ENCODE measurements around the gene MAMLD1. TPM values are rescaled to one million over a fixed set of nuclear protein-coding genes. Genes with fewer than 3 reads are reported as not detected.

MAMLD1 gene
- total and polyA plus RNA-seq, 12 donors, result 1.2 to 4.2 (median 2.3) TPM

DNA sequence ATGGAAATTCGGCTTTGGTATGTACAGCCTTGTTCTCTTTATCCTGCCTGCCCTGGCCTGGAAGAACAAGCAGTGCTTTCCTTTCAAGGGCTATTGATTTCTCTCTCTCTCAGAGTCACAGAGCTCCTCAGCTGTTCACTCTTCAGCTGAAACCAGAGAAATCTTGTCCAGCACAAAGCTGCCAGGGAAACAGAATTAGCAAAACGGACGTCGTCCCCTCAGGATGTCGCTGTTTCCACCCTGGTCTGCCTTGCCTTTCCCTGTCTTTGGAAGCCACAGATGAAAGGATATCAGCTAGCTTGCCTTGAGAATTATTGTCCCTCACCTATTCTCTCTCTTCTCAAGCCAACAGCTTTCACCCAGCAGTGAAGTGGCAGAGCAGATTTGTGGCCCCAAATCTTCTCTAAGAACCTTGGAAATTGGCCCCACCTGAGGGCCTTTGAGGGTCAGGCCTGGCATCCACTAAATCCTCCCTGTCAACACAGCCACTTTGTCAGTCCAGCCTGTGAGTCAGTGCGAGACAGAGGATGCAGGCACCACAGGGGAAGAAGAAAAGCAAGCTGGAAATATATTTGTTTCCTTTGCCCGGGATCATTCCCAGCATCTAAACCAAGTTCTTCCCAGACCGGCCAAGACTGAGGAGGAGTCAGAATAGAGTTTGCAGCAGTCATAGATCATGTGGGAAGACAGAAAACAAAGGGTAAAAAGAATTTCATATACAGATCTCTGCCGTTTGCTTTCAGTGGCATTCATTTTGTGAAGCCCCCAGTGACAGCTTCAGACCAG lies 141.5 kb downstream of the MAMLD1 start:
- Histone ChIP-seq H3K4me3 (no peak overlapping the region), H3K27ac (peak overlapping the region in 5 of 10 donors; percentile 14 to 85 (median 28)), H3K4me1 (peaks cover 0 to 51% (median 11%) of the 10 kb centered on the region in 9 donors), H3K27me3 (peaks cover 0 to 3% (median 0%) of the 10 kb centered on the region in 7 donors), H3K36me3 (no peaks in the 10 kb centered on the region), H3K9me3 (no peaks in the 10 kb centered on the region)
- DNase-seq (no peak), ATAC-seq (no peak)
- intact Hi-C loops (cut with DNase I), result loop anchor here in 1 of 10 donors (5.0 to 10.0 kb wide), 2 partner anchors 43 to 70 kb away; no protein-coding TSS in a partner anchor
- WGBS, 2 donors, result 58 to 70% methylated on average over 9 of the region's 9 CpGs
- TF ChIP-seq, protein P1, sequence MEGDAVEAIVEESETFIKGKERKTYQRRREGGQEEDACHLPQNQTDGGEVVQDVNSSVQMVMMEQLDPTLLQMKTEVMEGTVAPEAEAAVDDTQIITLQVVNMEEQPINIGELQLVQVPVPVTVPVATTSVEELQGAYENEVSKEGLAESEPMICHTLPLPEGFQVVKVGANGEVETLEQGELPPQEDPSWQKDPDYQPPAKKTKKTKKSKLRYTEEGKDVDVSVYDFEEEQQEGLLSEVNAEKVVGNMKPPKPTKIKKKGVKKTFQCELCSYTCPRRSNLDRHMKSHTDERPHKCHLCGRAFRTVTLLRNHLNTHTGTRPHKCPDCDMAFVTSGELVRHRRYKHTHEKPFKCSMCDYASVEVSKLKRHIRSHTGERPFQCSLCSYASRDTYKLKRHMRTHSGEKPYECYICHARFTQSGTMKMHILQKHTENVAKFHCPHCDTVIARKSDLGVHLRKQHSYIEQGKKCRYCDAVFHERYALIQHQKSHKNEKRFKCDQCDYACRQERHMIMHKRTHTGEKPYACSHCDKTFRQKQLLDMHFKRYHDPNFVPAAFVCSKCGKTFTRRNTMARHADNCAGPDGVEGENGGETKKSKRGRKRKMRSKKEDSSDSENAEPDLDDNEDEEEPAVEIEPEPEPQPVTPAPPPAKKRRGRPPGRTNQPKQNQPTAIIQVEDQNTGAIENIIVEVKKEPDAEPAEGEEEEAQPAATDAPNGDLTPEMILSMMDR (IDR thresholded peaks at IDR 0.05), result peak in 2 of 9 donors; percentile 9 to 33

DNA sequence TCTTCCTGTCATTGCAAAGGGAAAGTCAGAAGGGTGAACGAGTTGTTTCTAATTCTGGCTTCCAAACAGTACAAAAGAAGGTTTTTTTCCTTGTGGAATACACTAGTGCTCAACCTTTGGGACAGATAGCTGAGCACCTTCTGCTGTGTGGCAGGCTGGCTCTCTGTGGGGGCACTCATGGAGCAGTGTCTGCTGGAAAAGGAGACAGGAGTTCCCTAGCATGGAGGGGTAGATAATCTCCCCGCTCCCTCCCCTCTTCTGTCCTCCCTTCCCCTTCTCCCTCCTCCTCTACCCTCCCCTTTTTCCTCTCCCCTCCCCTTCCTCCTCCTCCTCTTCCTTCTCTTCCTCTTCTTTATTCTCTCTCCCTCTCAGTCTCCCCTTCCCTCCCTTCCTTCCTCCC lies 142.9 kb downstream of the MAMLD1 start:
- no peak for DNase-seq
- ATAC-seq, result no peak
- peak overlapping the region in 4 of 10 donors; percentile 25 to 85 (median 56) for H3K27ac ChIP-seq
- no peaks in the 10 kb centered on the region for H3K27me3 ChIP-seq
- H3K9me3 ChIP-seq, result no peaks in the 10 kb centered on the region
- H3K36me3 ChIP-seq, result no peaks in the 10 kb centered on the region
- H3K4me3 ChIP-seq, result no peak overlapping the region
- TF ChIP-seq, protein P1 (IDR thresholded peaks at IDR 0.05), result no peak
- H3K4me1 ChIP-seq, result peaks cover 0 to 51% (median 11%) of the 10 kb centered on the region in 9 donors
- WGBS, 2 donors, result 62 to 84% methylated on average over 2 of the region's 2 CpGs
- intact Hi-C loops (cut with DNase I), result loop anchor here in 1 of 10 donors (5.0 to 10.0 kb wide), 2 partner anchors 41 to 69 kb away; no protein-coding TSS in a partner anchor

DNA sequence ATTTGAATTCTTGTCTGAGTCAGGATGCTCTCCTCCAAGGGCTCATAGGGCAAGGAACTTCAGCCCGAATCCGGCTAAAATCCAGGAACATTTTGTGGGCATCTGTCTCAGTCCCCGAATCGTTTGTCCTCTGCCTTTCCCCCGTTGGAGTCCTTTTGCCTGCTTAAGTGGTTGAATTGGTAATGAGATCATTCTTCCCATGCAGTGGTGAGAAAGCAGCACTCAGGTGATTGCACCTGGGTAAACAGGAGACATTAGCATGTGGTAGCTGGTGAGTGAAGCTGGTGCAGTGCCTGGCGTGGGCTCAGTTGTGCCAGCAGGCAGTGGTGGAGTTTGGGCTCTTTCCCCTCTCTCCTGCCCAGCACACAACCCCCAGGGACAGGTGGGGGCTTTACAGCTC lies 143.4 kb downstream of the MAMLD1 start:
- no peak for ATAC-seq
- WGBS, 2 donors, result 67 to 70% methylated on average over 6 of the region's 6 CpGs
- Histone ChIP-seq H3K4me3 (no peak overlapping the region), H3K4me1 (peaks cover 0 to 51% (median 11%) of the 10 kb centered on the region in 9 donors), H3K9me3 (no peaks in the 10 kb centered on the region), H3K36me3 (no peaks in the 10 kb centered on the region), H3K27ac (peak overlapping the region in 9 of 10 donors; percentile 20 to 85 (median 75)), H3K27me3 (no peaks in the 10 kb centered on the region)
- intact Hi-C loops (cut with DNase I), result loop anchor here in 1 of 10 donors (5.0 to 10.0 kb wide), 2 partner anchors 41 to 68 kb away; no protein-coding TSS in a partner anchor
- DNase-seq, result no peak
- TF ChIP-seq, protein P1 (IDR thresholded peaks at IDR 0.05), result no peak

DNA sequence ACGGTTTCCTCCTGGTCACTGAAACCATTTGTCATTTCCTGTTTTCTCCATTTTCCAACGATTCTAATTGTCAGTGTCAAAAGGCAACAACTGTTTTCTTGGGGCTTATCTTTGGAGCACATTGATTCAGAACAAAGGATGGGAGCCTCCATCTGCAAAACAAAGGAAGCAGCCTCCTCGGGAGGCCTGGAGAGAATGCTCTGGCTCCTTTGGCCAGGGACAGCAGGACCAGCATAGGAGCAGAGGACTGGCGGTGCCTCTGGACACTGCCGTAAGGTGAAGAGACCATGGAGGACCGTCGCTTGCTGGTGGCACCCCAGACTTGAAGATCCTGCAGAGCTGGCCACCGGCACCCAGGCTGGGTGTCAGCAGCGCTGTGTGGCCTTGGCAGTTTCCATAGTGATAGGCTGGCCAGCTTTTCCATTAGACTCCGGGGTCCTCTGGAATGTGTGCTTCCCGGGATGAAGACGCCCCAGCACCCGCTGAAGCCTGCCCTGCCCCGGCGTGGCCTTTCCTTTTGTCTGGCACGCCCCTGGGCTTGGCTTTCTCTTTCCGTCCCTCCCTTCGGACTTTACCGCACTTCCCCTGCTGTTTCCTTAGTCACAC lies 144.2 kb downstream of the MAMLD1 start:
- intact Hi-C loops (cut with DNase I), result loop anchor here in 1 of 10 donors (5.0 to 10.0 kb wide), 2 partner anchors 40 to 67 kb away; no protein-coding TSS in a partner anchor
- peak overlapping the region in 9 of 10 donors; percentile 32 to 85 (median 75) for H3K27ac ChIP-seq
- H3K27me3 ChIP-seq, result no peaks in the 10 kb centered on the region
- WGBS, 2 donors, result 44 to 64% methylated on average over 19 of the region's 19 CpGs
- H3K9me3 ChIP-seq, result no peaks in the 10 kb centered on the region
- peak; percentile 19 to 24 for DNase-seq
- TF ChIP-seq, protein P1 (IDR thresholded peaks at IDR 0.05), result no peak
- no peak overlapping the region for H3K4me3 ChIP-seq
- peak; percentile 15 to 49 (median 36) for ATAC-seq
- peaks cover 0 to 51% (median 11%) of the 10 kb centered on the region in 9 donors for H3K4me1 ChIP-seq
- H3K36me3 ChIP-seq, result no peaks in the 10 kb centered on the region

Measured in heart right ventricle (tissue), 16 donors.